Adrenal gland (tissue), 5 donors: ENCODE data around the gene S100A8.

Experiments
- POLR2A ChIP-seq, 2 donors: fragments of 450-650 bp; IDR thresholded peaks; one replicate each; pipeline ENCODE4 v1.6.1; 2017; ENCODE audit warnings: antibody characterized with exemption in 2 of 2, mild to moderate bottlenecking in 2 of 2, moderate library complexity in 1 of 2
- TF ChIP-seq, protein P1 (sequence below), 6 experiments: fragments of 450-650 bp in 4 of 6; fragments of 200-600 bp in 2 of 6; sonication (generic) in 1 of 6; IDR thresholded peaks; 1 replicate in 5 of 6; 2 replicates in 1 of 6; pipeline versions ENCODE4 v1.5.1 to v1.8.0; 2016 to 2021; ENCODE audit warnings: antibody characterized with exemption in 6 of 6, mild to moderate bottlenecking in 2 of 6, moderate library complexity in 1 of 6
- donor health status: DM: no; HTN: no; CAD: no.

DNA sequence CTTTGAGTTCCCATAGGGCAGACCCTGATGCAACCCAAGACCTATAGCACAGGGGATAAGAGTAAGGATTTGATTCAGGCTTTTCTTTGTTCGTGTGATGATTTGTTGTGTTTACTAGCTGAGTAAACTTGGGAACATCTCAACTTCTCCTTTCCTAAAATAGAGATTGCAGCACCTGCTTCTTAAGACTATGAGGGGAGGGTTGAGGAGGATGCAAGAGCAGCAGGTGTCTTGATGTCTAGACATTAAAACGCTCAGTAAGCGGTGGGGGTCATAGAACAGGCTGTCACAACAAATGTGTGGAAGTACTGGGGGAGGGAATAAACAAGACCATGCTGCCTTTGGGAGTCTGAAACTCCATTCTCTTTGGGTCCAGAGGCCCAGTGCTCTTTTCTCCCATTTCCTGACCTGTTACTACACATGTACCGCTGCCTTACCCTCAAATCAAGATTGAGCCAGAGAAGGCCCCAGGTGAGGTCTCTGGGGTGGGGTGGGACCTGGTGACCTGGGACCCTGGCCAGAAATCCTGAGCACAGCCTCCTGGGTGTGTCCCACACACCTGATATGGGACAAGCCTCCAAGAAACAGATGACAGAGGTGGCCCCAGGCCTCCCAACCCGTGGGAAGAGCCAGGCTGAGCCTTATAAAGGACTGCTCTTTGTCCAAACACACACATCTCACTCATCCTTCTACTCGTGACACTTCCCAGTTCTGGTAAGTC, 25.1 kb upstream of the S100A8 start, which contains the start of gene S100A7A:
- TF ChIP-seq POLR2A (IDR thresholded peaks at IDR 0.05): no peak
- TF ChIP-seq, protein P1, sequence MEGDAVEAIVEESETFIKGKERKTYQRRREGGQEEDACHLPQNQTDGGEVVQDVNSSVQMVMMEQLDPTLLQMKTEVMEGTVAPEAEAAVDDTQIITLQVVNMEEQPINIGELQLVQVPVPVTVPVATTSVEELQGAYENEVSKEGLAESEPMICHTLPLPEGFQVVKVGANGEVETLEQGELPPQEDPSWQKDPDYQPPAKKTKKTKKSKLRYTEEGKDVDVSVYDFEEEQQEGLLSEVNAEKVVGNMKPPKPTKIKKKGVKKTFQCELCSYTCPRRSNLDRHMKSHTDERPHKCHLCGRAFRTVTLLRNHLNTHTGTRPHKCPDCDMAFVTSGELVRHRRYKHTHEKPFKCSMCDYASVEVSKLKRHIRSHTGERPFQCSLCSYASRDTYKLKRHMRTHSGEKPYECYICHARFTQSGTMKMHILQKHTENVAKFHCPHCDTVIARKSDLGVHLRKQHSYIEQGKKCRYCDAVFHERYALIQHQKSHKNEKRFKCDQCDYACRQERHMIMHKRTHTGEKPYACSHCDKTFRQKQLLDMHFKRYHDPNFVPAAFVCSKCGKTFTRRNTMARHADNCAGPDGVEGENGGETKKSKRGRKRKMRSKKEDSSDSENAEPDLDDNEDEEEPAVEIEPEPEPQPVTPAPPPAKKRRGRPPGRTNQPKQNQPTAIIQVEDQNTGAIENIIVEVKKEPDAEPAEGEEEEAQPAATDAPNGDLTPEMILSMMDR (IDR thresholded peaks at IDR 0.05): no peak
